Central memory CD4-positive, alpha-beta T cell (primary cell): ENCODE results near the gene KCTD5.
"Not testable (repeated sequence)": the region's sequence is repeated elsewhere in the genome, so short reads cannot be mapped to it uniquely, and the experiment has no call there.

Experiments
- DNase-seq: peaks from one replicate; pipeline ENCODE4 v3.0.0; 2022
- total RNA-seq, 3 experiments: gene quantifications; one replicate each; lab custom pipeline; 2026; lab: John Stamatoyannopoulos, UW

Gene KCTD5
- 17.6 to 89.5 (median 32.9) reads per million in 3 experiments for total RNA-seq

GRCh38 chr16:2682209-2683021 lies at the start of gene KCTD5:
TSS of gene KCTD5 (plus strand) at chr16:2682523. CDS start at chr16:2682549, 26 bp downstream.
- peak; percentile 93 for DNase-seq

- peak; percentile 17 for DNase-seq
Measured at GRCh38 chr16:2639071-2639721, 43.1 kb upstream of the KCTD5 start.

- not testable (repeated sequence) for DNase-seq
Measured at GRCh38 chr16:2639722-2640072, 42.6 kb upstream of the KCTD5 start.

GRCh38 chr16:2642561-2642960 lies 39.8 kb upstream of the KCTD5 start:
- not testable (repeated sequence) for DNase-seq

- DNase-seq = not testable (repeated sequence)
Measured at GRCh38 chr16:2644754-2645453, 37.4 kb upstream of the KCTD5 start.

GRCh38 chr16:2651268-2651871 lies 31.0 kb upstream of the KCTD5 start:
- not testable (repeated sequence) for DNase-seq

GRCh38 chr16:2653915-2654314 lies 28.4 kb upstream of the KCTD5 start:
- DNase-seq = not testable (repeated sequence)

GRCh38 chr16:2654949-2655348 lies 27.4 kb upstream of the KCTD5 start:
- DNase-seq = not testable (repeated sequence)

- no peak for DNase-seq
Measured at GRCh38 chr16:2656985-2657384, 25.3 kb upstream of the KCTD5 start.

- DNase-seq = not testable (repeated sequence)
Measured at GRCh38 chr16:2657803-2658202, 24.5 kb upstream of the KCTD5 start.

GRCh38 chr16:2659560-2659959 lies 22.8 kb upstream of the KCTD5 start:
- DNase-seq = not testable (repeated sequence)

- DNase-seq = not testable (repeated sequence)
Measured at GRCh38 chr16:2660014-2660662, 22.2 kb upstream of the KCTD5 start.

- peak; percentile 15 for DNase-seq
Measured at GRCh38 chr16:2660755-2661373, 21.5 kb upstream of the KCTD5 start.

GRCh38 chr16:2663553-2664546 lies 18.5 kb upstream of the KCTD5 start:
- peak; percentile 40 for DNase-seq

GRCh38 chr16:2664574-2664982 lies 17.7 kb upstream of the KCTD5 start:
- no peak for DNase-seq

GRCh38 chr16:2666671-2667070 lies 15.7 kb upstream of the KCTD5 start:
- not testable (repeated sequence) for DNase-seq

GRCh38 chr16:2669587-2669986 lies 12.7 kb upstream of the KCTD5 start:
- DNase-seq = not testable (repeated sequence)

- peak; percentile 43 for DNase-seq
Measured at GRCh38 chr16:2670017-2670416, 12.3 kb upstream of the KCTD5 start.

- DNase-seq = not testable (repeated sequence)
Measured at GRCh38 chr16:2671193-2671592, 11.1 kb upstream of the KCTD5 start.

- DNase-seq = no peak
Measured at GRCh38 chr16:2671741-2672140, 10.6 kb upstream of the KCTD5 start.
